Adrenal gland (tissue), 5 donors: ENCODE measurements around the gene MNAT1.

Source experiments
- CTCF ChIP-seq, 6 experiments: fragments of 450-650 bp in 4 of 6; fragments of 200-600 bp in 2 of 6; sonication (generic) in 1 of 6; IDR thresholded peaks; 1 replicate in 5 of 6; 2 replicates in 1 of 6; pipeline versions ENCODE4 v1.5.1 to v1.8.0; 2016 to 2021; ENCODE audit warnings: antibody characterized with exemption in 6 of 6, mild to moderate bottlenecking in 2 of 6, moderate library complexity in 1 of 6
- POLR2A ChIP-seq, 2 donors: fragments of 450-650 bp; IDR thresholded peaks; one replicate each; pipeline ENCODE4 v1.6.1; 2017; ENCODE audit warnings: antibody characterized with exemption in 2 of 2, mild to moderate bottlenecking in 2 of 2, moderate library complexity in 1 of 2
- donor health status: DM: no; HTN: no; CAD: no.

GRCh38 chr14:60695327-60695726, 39.2 kb upstream of the MNAT1 start:
- TF ChIP-seq POLR2A (IDR thresholded peaks at IDR 0.05), result no peak
- TF ChIP-seq CTCF (IDR thresholded peaks at IDR 0.05), result no peak
